COLO668 (cell line): ENCODE results near the gene TAF15.

ENCODE experiments used
- DNase-seq: peaks from one replicate; lab custom pipeline; 2025; ENCODE audit not compliant: unreplicated experiment; lab: John Stamatoyannopoulos, UW

TAF15 gene

GRCh38 chr17:35808962-35809854 lies at the start of gene TAF15:
TSS of gene TAF15 (plus strand) at chr17:35809484. CDS start at chr17:35809570, 86 bp downstream.
- peak; percentile 93 for DNase-seq

- DNase-seq, result no peak
These were observed 48.7 kb upstream of the TAF15 start, which contains the start of gene C17orf50 for GRCh38 chr17:35760587-35760986. TSS of gene C17orf50 (plus strand) at chr17:35760887. CDS start at chr17:35760942, 55 bp downstream.

GRCh38 chr17:35761601-35762000 lies 47.7 kb upstream of the TAF15 start:
- DNase-seq, result no peak

- no peak for DNase-seq
These were observed 45.5 kb upstream of the TAF15 start for GRCh38 chr17:35763767-35764122.

- DNase-seq, result peak; percentile 90
These were observed 44.9 kb upstream of the TAF15 start for GRCh38 chr17:35764123-35764991.

- DNase-seq, result no peak
These were observed 44.1 kb upstream of the TAF15 start for GRCh38 chr17:35765086-35765710.

- DNase-seq, result no peak
These were observed 43.4 kb upstream of the TAF15 start for GRCh38 chr17:35765756-35766488.

GRCh38 chr17:35766489-35766877 lies 42.8 kb upstream of the TAF15 start:
- no peak for DNase-seq

- DNase-seq, result peak; percentile 1
These were observed 42.3 kb upstream of the TAF15 start for GRCh38 chr17:35766903-35767510.

GRCh38 chr17:35768797-35769196 lies 40.5 kb upstream of the TAF15 start:
- DNase-seq, result no peak

- DNase-seq, result no peak
These were observed 39.3 kb upstream of the TAF15 start for GRCh38 chr17:35769895-35770486.

GRCh38 chr17:35773129-35773528 lies 36.2 kb upstream of the TAF15 start:
- DNase-seq, result no peak

GRCh38 chr17:35773679-35774425 lies 35.4 kb upstream of the TAF15 start:
- DNase-seq, result no peak

- DNase-seq, result no peak
These were observed 34.8 kb upstream of the TAF15 start for GRCh38 chr17:35774499-35774898.

GRCh38 chr17:35775039-35775438 lies 34.2 kb upstream of the TAF15 start:
- DNase-seq, result no peak

- no peak for DNase-seq
These were observed 33.7 kb upstream of the TAF15 start for GRCh38 chr17:35775583-35775982.

- no peak for DNase-seq
These were observed 30.6 kb upstream of the TAF15 start for GRCh38 chr17:35778641-35779196.

- no peak for DNase-seq
These were observed 28.3 kb upstream of the TAF15 start for GRCh38 chr17:35780950-35781349.

GRCh38 chr17:35784895-35785294 lies 24.4 kb upstream of the TAF15 start:
- no peak for DNase-seq
